WTC11 (cell line): ENCODE data around the gene CAPN15. TPM values are rescaled to one million over a fixed set of nuclear protein-coding genes. Genes with fewer than 3 reads are reported as not detected.

ENCODE experiments used
- ATAC-seq: fragments of 200-7000 bp; cut with Tn5 transposase; 2 replicates; pipeline ENCODE4 v1.10.0; 2021; ENCODE audit warnings: mild to moderate bottlenecking, moderate library complexity
- CTCF ChIA-PET: fragments of 300-600 bp; sonication (Branson Sonifier 250); formaldehyde crosslinking; loops from one replicate; lab custom pipeline; 2021; ENCODE audit warnings: antibody characterized with exemption; lab: Charles Lee
- POLR2A ChIA-PET: fragments of 350-600 bp; sonication (Branson Sonifier 250); formaldehyde crosslinking; loops from one replicate; lab custom pipeline; 2021; ENCODE audit warnings: antibody characterized with exemption; lab: Charles Lee
- DNase-seq: peaks from one replicate; pipeline ENCODE4 v3.0.0; 2021; ENCODE audit warnings: low spot score
- H3K27ac Mint-ChIP-seq: 2 replicates; pipeline ENCODE4 v1.8.0; 2021; ENCODE audit warnings: mixed read lengths
- H3K27me3 Mint-ChIP-seq: 2 replicates; pipeline ENCODE4 v1.8.0; 2021; ENCODE audit warnings: low read depth, mild to moderate bottlenecking, moderate library complexity, mixed read lengths
- H3K36me3 Mint-ChIP-seq: 2 replicates; pipeline ENCODE4 v1.8.0; 2021; ENCODE audit warnings: mixed read lengths
- H3K4me1 Mint-ChIP-seq: 2 replicates; pipeline ENCODE4 v1.8.0; 2022; ENCODE audit warnings: mixed read lengths
- H3K4me3 Mint-ChIP-seq: 2 replicates; pipeline ENCODE4 v1.8.0; 2021; ENCODE audit warnings: mild to moderate bottlenecking, moderate library complexity, mixed read lengths
- H3K9me3 Mint-ChIP-seq: 2 replicates; pipeline ENCODE4 v1.8.0; 2021; ENCODE audit warnings: mixed read lengths
- E2F1 ChIP-seq: sonication (generic); formaldehyde crosslinking; IDR thresholded peaks from 2 replicates; pipeline ENCODE4 v1.8.0; 2022; ENCODE audit warnings: mild to moderate bottlenecking, missing genetic modification reagents
- EMX1 ChIP-seq: fragments of 250-450 bp; sonication (Bioruptor Pico); IDR thresholded peaks from 2 replicates; pipeline ENCODE4 v1.8.0; 2021; ENCODE audit warnings: mild to moderate bottlenecking
- ESRRA ChIP-seq: sonication (generic); formaldehyde crosslinking; IDR thresholded peaks from 2 replicates; pipeline ENCODE4 v1.8.1; 2022; ENCODE audit warnings: mild to moderate bottlenecking, missing genetic modification reagents, borderline replicate concordance
- HMGA2 ChIP-seq: fragments of 250-450 bp; sonication (Bioruptor Pico); IDR thresholded peaks from 2 replicates; pipeline ENCODE4 v1.4.0; 2021; ENCODE audit warnings: mild to moderate bottlenecking, moderate library complexity
- KAT7 ChIP-seq: sonication (generic); formaldehyde crosslinking; IDR thresholded peaks from 2 replicates; pipeline ENCODE4 v1.8.1; 2023; ENCODE audit warnings: missing genetic modification reagents, mild to moderate bottlenecking, borderline replicate concordance
- NFATC4 ChIP-seq: fragments of 250-450 bp; sonication (Bioruptor Pico); IDR thresholded peaks from 2 replicates; pipeline ENCODE4 v1.9.0; 2021; ENCODE audit warnings: mild to moderate bottlenecking
- NFE2L1 ChIP-seq: sonication (generic); formaldehyde crosslinking; IDR thresholded peaks from 2 replicates; pipeline ENCODE4 v1.8.1; 2023; ENCODE audit warnings: missing genetic modification reagents
- NR1H2 ChIP-seq: sonication (generic); formaldehyde crosslinking; IDR thresholded peaks from 2 replicates; pipeline ENCODE4 v1.9.0; 2021; ENCODE audit warnings: mild to moderate bottlenecking, moderate library complexity, missing genetic modification reagents
- PRRX2 ChIP-seq: fragments of 250-450 bp; sonication (Bioruptor Pico); IDR thresholded peaks from 2 replicates; pipeline ENCODE4 v1.8.0; 2021; ENCODE audit warnings: mild to moderate bottlenecking
- TEAD1 ChIP-seq: sonication (generic); formaldehyde crosslinking; IDR thresholded peaks from 2 replicates; pipeline ENCODE4 v1.8.0; 2022; ENCODE audit warnings: mild to moderate bottlenecking, missing genetic modification reagents
- USF2 ChIP-seq: sonication (generic); formaldehyde crosslinking; IDR thresholded peaks from 2 replicates; pipeline ENCODE4 v1.8.1; 2023; ENCODE audit warnings: mild to moderate bottlenecking, missing genetic modification reagents, moderate library complexity
- ZNF423 ChIP-seq: fragments of 250-450 bp; sonication (Bioruptor Pico); IDR thresholded peaks from 2 replicates; pipeline ENCODE4 v2.1.2; 2022; ENCODE audit warnings: mild to moderate bottlenecking, moderate library complexity
- ZNF671 ChIP-seq: fragments of 250-450 bp; sonication (Bioruptor Pico); IDR thresholded peaks from 2 replicates; pipeline ENCODE4 v1.8.0; 2021; ENCODE audit warnings: mild to moderate bottlenecking
- total RNA-seq: library from RNA; stranded (reverse); gene quantifications from 3 replicates; pipeline ENCODE4 v1.2.3, GENCODE V29; 2021
- TF ChIP-seq, protein P1 (sequence below): sonication (generic); formaldehyde crosslinking; IDR thresholded peaks from 2 replicates; pipeline ENCODE4 v1.8.1; 2023; ENCODE audit warnings: mild to moderate bottlenecking, moderate library complexity, missing genetic modification reagents
- TF ChIP-seq, protein P2 (sequence below): sonication (generic); formaldehyde crosslinking; IDR thresholded peaks from 2 replicates; pipeline ENCODE4 v1.8.1; 2023; ENCODE audit warnings: mild to moderate bottlenecking, missing genetic modification reagents, moderate library complexity
- TF ChIP-seq, protein P3 (sequence below): sonication (generic); formaldehyde crosslinking; IDR thresholded peaks from 2 replicates; pipeline ENCODE4 v1.8.1; 2022; ENCODE audit warnings: low read depth, mild to moderate bottlenecking, moderate library complexity, missing genetic modification reagents, borderline replicate concordance
- TF ChIP-seq, protein P4 (sequence below): sonication (generic); formaldehyde crosslinking; conservative IDR thresholded peaks from 2 replicates; pipeline ENCODE4 v1.8.1; 2023; ENCODE audit warnings: mild to moderate bottlenecking, low read depth, missing genetic modification reagents, moderate library complexity

Gene CAPN15
- total RNA-seq, 1 experiment from 2014 or later = 110 TPM

DNA sequence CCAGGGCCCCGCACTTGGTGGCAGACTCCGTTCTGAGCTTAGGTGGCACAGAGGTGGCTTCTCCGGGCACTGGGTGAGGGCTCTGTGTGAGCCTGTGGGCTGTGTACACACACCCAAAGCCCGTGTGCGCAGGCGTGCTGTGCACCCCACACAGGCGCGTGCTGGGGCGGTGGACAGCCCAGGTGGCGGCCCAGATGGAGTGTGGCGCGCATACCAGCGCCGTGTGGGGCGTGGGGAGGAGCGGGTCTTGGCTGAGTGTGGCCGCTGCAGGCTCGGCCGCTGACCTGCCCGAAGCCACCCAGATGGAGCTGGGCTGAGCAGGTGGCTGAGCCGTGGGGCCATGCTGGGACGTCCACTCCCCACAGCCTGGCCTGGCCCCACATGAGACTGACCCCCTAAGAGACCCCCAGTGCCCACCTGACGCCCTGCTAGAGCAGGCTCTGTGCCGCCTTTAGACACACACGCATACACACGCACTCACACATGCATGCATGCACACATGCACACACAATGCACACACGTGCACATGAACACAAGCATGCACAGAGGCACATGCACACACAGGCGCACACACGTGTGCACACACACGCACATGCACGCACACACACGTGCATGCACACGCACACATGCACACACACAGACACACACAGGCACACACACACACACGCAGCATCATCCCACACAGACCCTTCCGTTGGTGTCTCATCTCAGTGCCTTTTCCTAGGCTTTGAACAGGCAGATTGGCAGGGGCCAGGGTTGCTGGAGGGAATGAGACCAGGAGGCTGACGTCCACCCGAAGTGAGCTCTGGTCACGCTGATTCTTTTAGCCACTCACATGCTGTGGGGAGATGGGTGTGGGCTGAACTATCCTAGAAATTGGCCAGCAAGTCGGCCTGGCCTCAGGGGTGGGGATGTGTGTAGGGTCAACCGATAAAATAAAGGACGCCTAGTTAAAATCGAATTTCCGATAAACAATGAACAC, 34.7 kb downstream of the CAPN15 start (continued):
- no peak for TF ChIP-seq NFE2L1 (CRISPR knock-in tag)
- no peak for TF ChIP-seq USF2 (CRISPR knock-in tag)
- TF ChIP-seq E2F1 = no peak

GRCh38 chr16:563072-563644, 35.6 kb downstream of the CAPN15 start:
- no peak overlapping the region for H3K27ac Mint-ChIP-seq
- ATAC-seq (no peak), DNase-seq (no peak)
- ChIA-PET POLR2A (no interaction called here), CTCF (interaction anchor here (1.4 kb wide), 1 partner anchor 16 kb away, joined by 6 read pairs; no protein-coding TSS in a partner anchor)
- no peaks in the 10 kb centered on the region for H3K9me3 Mint-ChIP-seq
- H3K36me3 Mint-ChIP-seq = no peaks in the 10 kb centered on the region
- no peak overlapping the region for H3K4me3 Mint-ChIP-seq
- H3K4me1 Mint-ChIP-seq = peaks cover 12% of the 10 kb centered on the region
- H3K27me3 Mint-ChIP-seq = peaks cover 29% of the 10 kb centered on the region
- no peak for TF ChIP-seq TEAD1 (CRISPR knock-in tag)
- TF ChIP-seq PRRX2 (CRISPR knock-in tag) = no peak
- no peak for TF ChIP-seq ESRRA (CRISPR knock-in tag)
- no peak for TF ChIP-seq KAT7 (CRISPR knock-in tag)
- TF ChIP-seq, all 79 proteins: peak for 0

GRCh38 chr16:564690-565418, 37.3 kb downstream of the CAPN15 start:
- TF ChIP-seq HMGA2 (CRISPR knock-in tag) (no peak), NR1H2 (no peak)
- TF ChIP-seq, protein P1, sequence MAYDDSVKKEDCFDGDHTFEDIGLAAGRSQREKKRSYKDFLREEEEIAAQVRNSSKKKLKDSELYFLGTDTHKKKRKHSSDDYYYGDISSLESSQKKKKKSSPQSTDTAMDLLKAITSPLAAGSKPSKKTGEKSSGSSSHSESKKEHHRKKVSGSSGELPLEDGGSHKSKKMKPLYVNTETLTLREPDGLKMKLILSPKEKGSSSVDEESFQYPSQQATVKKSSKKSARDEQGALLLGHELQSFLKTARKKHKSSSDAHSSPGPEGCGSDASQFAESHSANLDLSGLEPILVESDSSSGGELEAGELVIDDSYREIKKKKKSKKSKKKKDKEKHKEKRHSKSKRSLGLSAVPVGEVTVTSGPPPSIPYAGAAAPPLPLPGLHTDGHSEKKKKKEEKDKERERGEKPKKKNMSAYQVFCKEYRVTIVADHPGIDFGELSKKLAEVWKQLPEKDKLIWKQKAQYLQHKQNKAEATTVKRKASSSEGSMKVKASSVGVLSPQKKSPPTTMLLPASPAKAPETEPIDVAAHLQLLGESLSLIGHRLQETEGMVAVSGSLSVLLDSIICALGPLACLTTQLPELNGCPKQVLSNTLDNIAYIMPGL (CRISPR knock-in tag) = peak; percentile 32; the same call in 1 of the 2 replicates
- no peak overlapping the region for H3K27ac Mint-ChIP-seq
- peaks cover 19% of the 10 kb centered on the region for H3K4me1 Mint-ChIP-seq
- H3K4me3 Mint-ChIP-seq = no peak overlapping the region
- ATAC-seq = no peak
- CTCF ChIA-PET = interaction anchor here (0.7 to 1.0 kb wide), 3 partner anchors 12 to 77 kb away, joined by 3 read pairs; no protein-coding TSS in a partner anchor
- POLR2A ChIA-PET = no interaction called here
- no peaks in the 10 kb centered on the region for H3K9me3 Mint-ChIP-seq
- DNase-seq = no peak
- H3K36me3 Mint-ChIP-seq = no peaks in the 10 kb centered on the region
- H3K27me3 Mint-ChIP-seq = peaks cover 14% of the 10 kb centered on the region

DNA sequence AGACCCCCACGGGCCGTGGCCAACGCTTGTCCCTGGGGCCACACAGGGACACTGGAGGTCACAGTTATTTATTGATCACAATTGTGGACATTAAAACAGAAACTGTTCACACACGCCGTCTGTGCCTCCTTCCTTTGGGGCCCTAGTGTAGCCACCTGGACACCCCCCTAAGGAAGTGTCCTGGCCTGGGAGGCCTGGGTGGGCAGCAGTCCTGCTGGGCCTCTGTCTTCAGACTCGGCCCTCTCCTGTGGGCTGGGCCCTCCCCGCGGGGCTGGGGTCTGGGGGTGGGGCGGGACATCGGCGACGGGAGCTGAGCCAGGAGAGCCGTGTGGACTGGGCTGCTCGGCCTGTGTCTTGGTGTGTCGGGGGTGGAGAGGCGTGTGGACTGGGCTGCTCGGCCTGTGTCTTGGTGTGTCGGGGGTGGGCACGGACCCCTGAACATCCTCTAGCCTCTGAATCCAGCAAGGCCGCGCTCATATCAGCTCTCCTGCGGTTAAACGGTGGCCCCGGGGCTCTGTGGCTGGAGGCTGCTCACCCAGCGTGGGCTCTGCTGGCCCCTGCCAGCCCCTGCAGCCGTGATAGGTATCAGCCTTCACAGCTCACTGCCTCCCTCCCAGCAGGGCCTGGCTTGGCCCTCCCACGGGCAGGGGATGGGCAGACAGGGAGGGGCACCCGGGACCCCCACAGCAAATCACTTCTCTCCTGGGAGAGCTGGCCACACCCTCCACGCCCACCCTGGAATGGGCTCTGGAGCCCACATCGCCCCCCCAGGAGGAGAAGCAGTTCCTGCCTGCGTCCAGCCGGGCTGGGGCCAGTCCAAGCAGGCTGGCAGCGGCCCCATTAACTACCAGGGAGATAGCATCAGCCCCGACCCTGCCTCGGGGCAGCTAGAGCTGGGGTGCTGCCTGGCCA, 38.2 kb downstream of the CAPN15 start:
- ChIA-PET POLR2A (no interaction called here), CTCF (interaction anchor here (1.0 to 2.3 kb wide), 3 partner anchors 11 to 174 kb away, joined by 3 to 18 read pairs (median 7); no protein-coding TSS in a partner anchor)
- no peaks in the 10 kb centered on the region for H3K9me3 Mint-ChIP-seq
- no peaks in the 10 kb centered on the region for H3K36me3 Mint-ChIP-seq
- H3K4me3 Mint-ChIP-seq = no peak overlapping the region
- peaks cover 14% of the 10 kb centered on the region for H3K27me3 Mint-ChIP-seq
- no peak for ATAC-seq
- DNase-seq = no peak
- H3K4me1 Mint-ChIP-seq = peaks cover 19% of the 10 kb centered on the region
- no peak overlapping the region; the same call in 1 of the 2 replicates for H3K27ac Mint-ChIP-seq
- TF ChIP-seq, protein P2, sequence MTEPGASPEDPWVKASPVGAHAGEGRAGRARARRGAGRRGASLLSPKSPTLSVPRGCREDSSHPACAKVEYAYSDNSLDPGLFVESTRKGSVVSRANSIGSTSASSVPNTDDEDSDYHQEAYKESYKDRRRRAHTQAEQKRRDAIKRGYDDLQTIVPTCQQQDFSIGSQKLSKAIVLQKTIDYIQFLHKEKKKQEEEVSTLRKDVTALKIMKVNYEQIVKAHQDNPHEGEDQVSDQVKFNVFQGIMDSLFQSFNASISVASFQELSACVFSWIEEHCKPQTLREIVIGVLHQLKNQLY (CRISPR knock-in tag) = no peak
- TF ChIP-seq ZNF423 (CRISPR knock-in tag) (no peak), ZNF671 (CRISPR knock-in tag) (no peak), NFATC4 (no peak), EMX1 (CRISPR knock-in tag) (no peak)
- TF ChIP-seq, protein P3, sequence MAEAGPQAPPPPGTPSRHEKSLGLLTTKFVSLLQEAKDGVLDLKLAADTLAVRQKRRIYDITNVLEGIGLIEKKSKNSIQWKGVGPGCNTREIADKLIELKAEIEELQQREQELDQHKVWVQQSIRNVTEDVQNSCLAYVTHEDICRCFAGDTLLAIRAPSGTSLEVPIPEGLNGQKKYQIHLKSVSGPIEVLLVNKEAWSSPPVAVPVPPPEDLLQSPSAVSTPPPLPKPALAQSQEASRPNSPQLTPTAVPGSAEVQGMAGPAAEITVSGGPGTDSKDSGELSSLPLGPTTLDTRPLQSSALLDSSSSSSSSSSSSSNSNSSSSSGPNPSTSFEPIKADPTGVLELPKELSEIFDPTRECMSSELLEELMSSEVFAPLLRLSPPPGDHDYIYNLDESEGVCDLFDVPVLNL (CRISPR knock-in tag) = no peak
- TF ChIP-seq, protein P4, sequence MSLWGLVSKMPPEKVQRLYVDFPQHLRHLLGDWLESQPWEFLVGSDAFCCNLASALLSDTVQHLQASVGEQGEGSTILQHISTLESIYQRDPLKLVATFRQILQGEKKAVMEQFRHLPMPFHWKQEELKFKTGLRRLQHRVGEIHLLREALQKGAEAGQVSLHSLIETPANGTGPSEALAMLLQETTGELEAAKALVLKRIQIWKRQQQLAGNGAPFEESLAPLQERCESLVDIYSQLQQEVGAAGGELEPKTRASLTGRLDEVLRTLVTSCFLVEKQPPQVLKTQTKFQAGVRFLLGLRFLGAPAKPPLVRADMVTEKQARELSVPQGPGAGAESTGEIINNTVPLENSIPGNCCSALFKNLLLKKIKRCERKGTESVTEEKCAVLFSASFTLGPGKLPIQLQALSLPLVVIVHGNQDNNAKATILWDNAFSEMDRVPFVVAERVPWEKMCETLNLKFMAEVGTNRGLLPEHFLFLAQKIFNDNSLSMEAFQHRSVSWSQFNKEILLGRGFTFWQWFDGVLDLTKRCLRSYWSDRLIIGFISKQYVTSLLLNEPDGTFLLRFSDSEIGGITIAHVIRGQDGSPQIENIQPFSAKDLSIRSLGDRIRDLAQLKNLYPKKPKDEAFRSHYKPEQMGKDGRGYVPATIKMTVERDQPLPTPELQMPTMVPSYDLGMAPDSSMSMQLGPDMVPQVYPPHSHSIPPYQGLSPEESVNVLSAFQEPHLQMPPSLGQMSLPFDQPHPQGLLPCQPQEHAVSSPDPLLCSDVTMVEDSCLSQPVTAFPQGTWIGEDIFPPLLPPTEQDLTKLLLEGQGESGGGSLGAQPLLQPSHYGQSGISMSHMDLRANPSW (CRISPR knock-in tag) = no peak
